A549 (cell line): ENCODE data around the gene USP2. TPM values are rescaled to one million over a fixed set of nuclear protein-coding genes. Genes with fewer than 3 reads are reported as not detected.

Source experiments
- ATAC-seq, 2 experiments: fragments of 200-7000 bp in 1 of 2; fragments of >200 bp in 1 of 2; cut with Nextera tagmentation in 1 of 2; cut with Tn5 transposase in 1 of 2; 3 replicates each; pipeline versions ENCODE4 v1.8.0 to v1.9.1; 2018 to 2020; ENCODE audit warnings: mild to moderate bottlenecking in 1 of 2, moderate library complexity in 1 of 2
- CTCF ChIA-PET: fragments of 300-600 bp; sonication (Branson Sonifier 250); formaldehyde crosslinking; extraction: SDS; loops from one replicate; lab custom pipeline; 2021; ENCODE audit warnings: antibody characterized with exemption, inconsistent platforms; lab: Yijun Ruan, JAX
- POLR2A ChIA-PET: fragments of 350-600 bp; formaldehyde crosslinking; extraction: SDS; loops from one replicate; lab custom pipeline; 2021; ENCODE audit warnings: antibody characterized with exemption, inconsistent platforms; lab: Yijun Ruan, JAX
- DNase-seq, 2 experiments: peaks; one replicate each; pipeline versions ENCODE4 v3.0.0 to v3.0.0-alpha.2; 2011 to 2016; ENCODE audit warnings: low read depth in 1 of 2, low spot score in 1 of 2
- FAIRE-seq: peaks from 2 replicates; lab custom pipeline; 2011; peaks lifted over from hg19 to GRCh38; lab: Jason Lieb, UNC
- H3K27ac ChIP-seq, 2 experiments: fragments of >200 bp; sonication (Bioruptor Twin); formaldehyde crosslinking; 3 replicates each; pipeline ENCODE4 v1.5.1; 2016 to 2017
- H3K4me1 ChIP-seq: fragments of >200 bp; sonication (Bioruptor Twin); formaldehyde crosslinking; 3 replicates; pipeline ENCODE4 v1.6.1; 2016
- H3K4me2 ChIP-seq: fragments of >200 bp; sonication (Bioruptor Twin); formaldehyde crosslinking; 3 replicates; pipeline ENCODE4 v1.6.1; 2016
- H3K4me3 ChIP-seq: fragments of >200 bp; sonication (Bioruptor Twin); formaldehyde crosslinking; 3 replicates; pipeline ENCODE4 v1.5.1; 2016
- H3K9me3 ChIP-seq: fragments of >200 bp; sonication (Bioruptor Twin); formaldehyde crosslinking; 3 replicates; pipeline ENCODE4 v1.6.1; 2016
- BHLHE40 ChIP-seq: IDR thresholded peaks from 2 replicates; pipeline ENCODE4 v1.6.1; 2012; ENCODE audit warnings: low read depth, low read length, inconsistent platforms
- CBX2 ChIP-seq: fragments of 200-600 bp; sonication (generic); IDR thresholded peaks from 2 replicates; pipeline ENCODE4 v1.6.1; 2016; ENCODE audit warnings: low read depth, mild to moderate bottlenecking, borderline replicate concordance
- CEBPB ChIP-seq, 2 experiments: fragments of >200 bp in 1 of 2; sonication (Bioruptor Twin) in 1 of 2; formaldehyde crosslinking in 1 of 2; IDR thresholded peaks; 2 replicates each; pipeline ENCODE4 v1.6.1; 2012 to 2016
- EP300 ChIP-seq, 2 experiments: fragments of >200 bp; sonication (Bioruptor Twin); formaldehyde crosslinking; IDR thresholded peaks; 2 replicates in 1 of 2; 3 replicates in 1 of 2; pipeline ENCODE4 v1.6.1; 2016 to 2017
- ESRRA ChIP-seq: fragments of 150-350 bp; IDR thresholded peaks from 2 replicates; pipeline ENCODE4 v1.6.1; 2014; ENCODE audit warnings: mild to moderate bottlenecking, low read length, borderline replicate concordance
- FOXS1 ChIP-seq: fragments of 250-450 bp; sonication (Bioruptor Pico); IDR thresholded peaks from 2 replicates; pipeline ENCODE4 v1.5.0; 2020; ENCODE audit warnings: mild to moderate bottlenecking, moderate library complexity
- GATA3 ChIP-seq: IDR thresholded peaks from 2 replicates; pipeline ENCODE4 v1.6.1; 2012; ENCODE audit warnings: borderline replicate concordance
- HOXB13 ChIP-seq: fragments of 250-450 bp; sonication (Bioruptor Pico); IDR thresholded peaks from 2 replicates; pipeline ENCODE4 v1.5.0; 2020; ENCODE audit warnings: low read depth, mild to moderate bottlenecking, moderate library complexity
- MAZ ChIP-seq: fragments of 150-350 bp; IDR thresholded peaks from 2 replicates; pipeline ENCODE4 v1.6.1; 2014; ENCODE audit warnings: antibody characterized with exemption, low read depth, low read length, borderline replicate concordance
- NPAS2 ChIP-seq: fragments of 250-450 bp; sonication (Bioruptor Pico); IDR thresholded peaks from 2 replicates; pipeline ENCODE4 v1.8.0; 2022; ENCODE audit warnings: mild to moderate bottlenecking, moderate library complexity, borderline replicate concordance
- PHF8 ChIP-seq: fragments of 200-600 bp; sonication (generic); IDR thresholded peaks from 2 replicates; pipeline ENCODE4 v1.6.1; 2016; ENCODE audit warnings: low read depth, mild to moderate bottlenecking, antibody characterized with exemption, moderate library complexity, borderline replicate concordance
- POLR2AphosphoS2 ChIP-seq: conservative IDR thresholded peaks from 2 replicates; pipeline ENCODE4 v1.6.1; 2012; ENCODE audit warnings: low read length, improper control_type of control experiment, inconsistent platforms
- RARB ChIP-seq: fragments of 250-450 bp; sonication (Bioruptor Pico); IDR thresholded peaks from 2 replicates; pipeline ENCODE4 v1.8.0; 2021; ENCODE audit warnings: mild to moderate bottlenecking, moderate library complexity
- TFCP2L1 ChIP-seq: fragments of 250-450 bp; sonication (Bioruptor Pico); IDR thresholded peaks from 2 replicates; pipeline ENCODE4 v1.5.0; 2021; ENCODE audit warnings: mild to moderate bottlenecking
- ZNF302 ChIP-seq: fragments of 250-450 bp; sonication (Bioruptor Pico); IDR thresholded peaks from 2 replicates; pipeline ENCODE4 v1.9.0; 2021; ENCODE audit warnings: inconsistent platforms, mild to moderate bottlenecking, moderate library complexity
- WGBS: methylation state at CpG from one replicate; pipeline ENCODE4 v1.1.6; 2017; ENCODE audit errors: missing lambda C conversion rate; 5-methylcytosine and 5-hydroxymethylcytosine counted together
- polyA plus RNA-seq, 4 experiments: library from polyadenylated mRNA; depleted of rRNA in 3 of 4; stranded (reverse); fragments of >200 nt; fragmentation: RNase III in 1 of 4; extraction: RNeasy Plus Mini Kit Qiagen cat#74134 plus additional on column Dnase treatment in 1 of 4; gene quantifications; 2 replicates in 3 of 4; 3 replicates in 1 of 4; pipeline ENCODE4 v1.2.3, GENCODE V29; 2011 to 2017
- TF ChIP-seq, protein P1 (sequence below): fragments of >200 bp; sonication (Bioruptor Twin); formaldehyde crosslinking; IDR thresholded peaks from 2 replicates; pipeline ENCODE4 v1.6.1; 2016
- TF ChIP-seq, protein P2 (sequence below): fragments of 150-350 bp; IDR thresholded peaks from 2 replicates; pipeline ENCODE4 v1.6.1; 2014; ENCODE audit warnings: low read depth, mild to moderate bottlenecking, low read length
- TF ChIP-seq, protein P3 (sequence below): IDR thresholded peaks from 2 replicates; pipeline ENCODE4 v1.6.1; 2012

USP2 gene
- polyA plus RNA-seq, 2 of the 4 experiments (the other 2 are of a cell fraction), result 0.30 to 0.48 TPM

DNA sequence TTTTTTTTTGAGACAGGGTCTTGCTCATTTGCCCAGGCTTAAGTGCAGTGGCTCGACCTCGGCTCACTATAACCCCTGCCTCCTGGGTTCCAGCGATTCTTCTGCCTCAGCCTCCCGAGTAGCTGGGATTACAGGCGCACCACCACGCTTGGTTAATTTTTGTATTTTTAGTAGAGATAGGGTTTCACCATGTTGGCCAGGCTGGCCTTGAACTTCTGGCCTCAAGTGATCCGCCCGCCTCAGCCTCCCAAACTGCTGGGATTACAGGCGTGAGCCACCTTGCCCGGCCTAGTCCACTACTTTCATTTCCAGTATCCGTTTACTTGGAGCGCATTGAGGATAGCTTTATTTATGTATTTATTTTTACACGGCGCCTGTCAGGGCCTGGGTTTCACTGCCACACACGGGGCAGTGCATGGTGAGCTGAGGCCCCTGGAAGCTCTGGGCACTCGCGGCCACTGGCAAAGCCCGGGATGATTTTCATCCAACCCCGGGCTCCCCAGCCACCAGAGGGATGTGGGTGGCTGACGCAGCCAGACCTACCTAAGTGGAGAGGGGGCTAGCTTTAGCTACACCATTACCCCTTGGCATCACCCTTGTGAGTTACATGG, 58.5 kb downstream of the USP2 start:
- DNase-seq (no peak), ATAC-seq (no peak), FAIRE-seq (no peak)
- Histone ChIP-seq H3K4me1 (peaks cover 28% of the 10 kb centered on the region), H3K4me3 (no peak overlapping the region), H3K27ac (no peak overlapping the region), H3K4me2 (no peak overlapping the region), H3K9me3 (no peaks in the 10 kb centered on the region)
- ChIA-PET CTCF (interaction anchor here (0.7 to 11.6 kb wide), 35 partner anchors 8 to 220 kb away, joined by 3 to 160 read pairs (median 6); partner anchors contain the start of genes C1QTNF5, CBL and RNF26), POLR2A (interaction anchor here (1.2 kb wide), 1 partner anchor 154 kb away, joined by 3 read pairs; no protein-coding TSS in a partner anchor)
- whole genome bisulfite sequencing, result 95% methylated on average over 18 of the region's 20 CpGs
- no peak for TF ChIP-seq CEBPB (IDR thresholded peaks at IDR 0.05)
- no peak for TF ChIP-seq ZNF302
- TF ChIP-seq, protein P1, sequence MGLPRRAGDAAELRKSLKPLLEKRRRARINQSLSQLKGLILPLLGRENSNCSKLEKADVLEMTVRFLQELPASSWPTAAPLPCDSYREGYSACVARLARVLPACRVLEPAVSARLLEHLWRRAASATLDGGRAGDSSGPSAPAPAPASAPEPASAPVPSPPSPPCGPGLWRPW, result no peak
- TF ChIP-seq, protein P2, sequence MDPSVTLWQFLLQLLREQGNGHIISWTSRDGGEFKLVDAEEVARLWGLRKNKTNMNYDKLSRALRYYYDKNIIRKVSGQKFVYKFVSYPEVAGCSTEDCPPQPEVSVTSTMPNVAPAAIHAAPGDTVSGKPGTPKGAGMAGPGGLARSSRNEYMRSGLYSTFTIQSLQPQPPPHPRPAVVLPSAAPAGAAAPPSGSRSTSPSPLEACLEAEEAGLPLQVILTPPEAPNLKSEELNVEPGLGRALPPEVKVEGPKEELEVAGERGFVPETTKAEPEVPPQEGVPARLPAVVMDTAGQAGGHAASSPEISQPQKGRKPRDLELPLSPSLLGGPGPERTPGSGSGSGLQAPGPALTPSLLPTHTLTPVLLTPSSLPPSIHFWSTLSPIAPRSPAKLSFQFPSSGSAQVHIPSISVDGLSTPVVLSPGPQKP, result no peak
- no peak for TF ChIP-seq NPAS2 (CRISPR knock-in tag)

DNA sequence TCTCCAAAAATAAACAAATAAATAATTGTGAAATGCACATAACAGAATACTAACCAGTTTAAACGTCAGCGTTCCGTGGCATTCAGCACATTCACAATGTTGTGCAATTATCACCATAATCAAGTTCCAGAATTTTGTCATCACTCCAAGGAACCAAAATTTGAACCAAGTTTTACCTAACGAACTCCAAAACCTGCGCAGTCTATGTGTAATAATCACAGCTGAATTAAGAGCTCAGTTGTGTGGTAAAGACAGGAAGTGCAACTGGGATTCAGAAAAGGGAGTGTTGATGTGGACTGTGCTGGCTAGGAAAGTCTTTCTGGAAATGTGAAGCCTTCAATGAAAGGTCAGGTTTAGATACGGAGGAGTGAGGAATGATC, 59.1 kb downstream of the USP2 start:
- H3K4me3 ChIP-seq, result peak overlapping the region; percentile 46
- no peaks in the 10 kb centered on the region for H3K9me3 ChIP-seq
- ChIA-PET CTCF (interaction anchor here (0.8 to 11.6 kb wide), 22 partner anchors 11 to 266 kb away, joined by 3 to 160 read pairs (median 8); partner anchors contain the start of genes C1QTNF5, CBL, RNF26 and USP2), POLR2A (interaction anchor here (0.9 to 1.2 kb wide), 2 partner anchors 153 to 227 kb away, joined by 3 read pairs; a partner anchor contains a TSS)
- peaks cover 32% of the 10 kb centered on the region for H3K4me1 ChIP-seq
- ATAC-seq (peak; percentile 33 to 64; a peak in 3 of 6 replicates), FAIRE-seq (no peak), DNase-seq (no peak)
- WGBS, result 47% methylated on average over 6 of the region's 6 CpGs
- peak overlapping the region; percentile 70 to 91; a peak in 5 of 6 replicates for H3K27ac ChIP-seq
- peak overlapping the region; percentile 88 for H3K4me2 ChIP-seq
- TF ChIP-seq BHLHE40, result no peak
- TF ChIP-seq CEBPB (IDR thresholded peaks at IDR 0.05), result peak in 1 of 2 experiments; percentile 30; a peak in 1 of 4 replicates

DNA sequence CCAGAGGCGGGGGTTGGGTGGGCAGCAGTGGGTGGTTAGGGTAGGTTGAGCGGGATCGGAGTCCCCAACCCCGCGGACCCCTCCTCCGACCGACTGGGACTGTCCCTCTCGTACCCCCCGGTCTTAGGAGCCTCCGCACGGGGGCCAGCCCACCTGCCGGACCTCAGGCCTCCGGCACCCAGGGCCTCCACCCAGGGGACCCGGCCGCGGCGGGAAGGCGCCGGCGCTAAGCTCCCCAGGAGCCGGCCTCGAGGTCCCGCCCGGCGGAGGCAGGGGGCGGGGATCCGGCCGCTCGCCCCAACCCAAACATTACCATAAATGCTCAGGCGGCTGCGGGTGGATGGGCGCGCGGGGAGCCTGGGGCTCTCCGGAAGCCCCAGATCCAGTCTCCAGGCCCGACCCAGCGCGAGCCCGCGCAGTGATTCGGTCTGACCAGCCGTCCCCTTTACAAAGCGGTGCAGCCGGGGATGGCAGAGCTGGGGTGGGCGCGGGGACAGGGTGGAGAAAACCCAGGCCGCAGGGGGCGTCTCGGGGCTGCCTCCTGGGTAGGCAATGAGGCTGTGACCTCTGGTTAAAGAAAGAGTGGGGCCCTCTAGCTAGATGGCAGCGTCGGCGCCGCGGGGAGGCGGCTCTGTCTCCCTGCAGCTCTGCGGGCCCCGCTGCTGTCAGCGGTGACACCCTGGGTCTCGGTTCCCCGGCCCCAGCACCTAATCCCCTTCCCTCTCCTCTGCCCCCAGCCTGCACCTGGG, 60.5 kb downstream of the USP2 start:
- Histone ChIP-seq H3K4me2 (peak overlapping the region; percentile 88), H3K4me1 (peaks cover 34% of the 10 kb centered on the region), H3K4me3 (peak overlapping the region; percentile 46), H3K27ac (peak overlapping the region; percentile 70 to 91), H3K9me3 (no peaks in the 10 kb centered on the region)
- WGBS, result 43% methylated on average over 8 of the region's 60 CpGs
- ATAC-seq (peak; percentile 16 to 44; a peak in 4 of 6 replicates), DNase-seq (peak in 1 of 2 experiments; percentile 22), FAIRE-seq (no peak)
- POLR2A ChIA-PET, result no interaction called here
- CTCF ChIA-PET, result interaction anchor here (0.5 to 11.6 kb wide), 18 partner anchors 12 to 223 kb away, joined by 3 to 160 read pairs (median 6); partner anchors contain the start of genes C1QTNF5, RNF26 and USP2
- no peak for TF ChIP-seq FOXS1 (CRISPR knock-in tag)
- TF ChIP-seq ZNF302, result no peak
- no peak for TF ChIP-seq EP300 (IDR thresholded peaks at IDR 0.05)
- no peak for TF ChIP-seq TFCP2L1 (CRISPR knock-in tag)
- TF ChIP-seq POLR2AphosphoS2, result no peak
- TF ChIP-seq HOXB13 (CRISPR knock-in tag), result no peak
- TF ChIP-seq ESRRA, result no peak

DNA sequence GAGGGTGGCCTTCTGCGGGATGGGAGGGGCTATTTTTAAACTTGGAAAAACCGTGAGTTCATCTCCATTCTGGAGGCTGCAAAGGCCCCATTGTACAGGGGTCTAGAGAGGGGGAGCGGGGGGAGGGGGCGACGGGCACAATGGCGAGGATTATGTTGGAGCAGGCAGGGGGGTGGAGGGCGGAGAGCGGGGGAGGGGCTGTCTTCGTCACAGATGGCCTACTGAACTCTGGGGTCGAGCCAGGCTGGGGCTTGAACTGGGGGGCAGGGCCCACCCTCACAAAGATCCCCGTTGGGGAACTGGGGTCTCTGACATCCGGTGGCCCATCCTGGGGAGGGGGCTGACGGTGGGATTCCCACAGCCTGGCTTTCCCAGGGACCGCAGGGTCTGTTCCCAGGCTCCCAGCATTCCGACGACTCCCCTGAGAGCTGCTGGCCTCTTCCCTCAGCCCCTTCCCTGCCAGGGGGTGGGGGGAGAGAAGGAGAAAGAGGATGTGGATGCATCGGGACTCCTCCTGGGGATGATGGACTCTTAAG, 61.2 kb downstream of the USP2 start:
- WGBS, result 70% methylated on average over 2 of the region's 17 CpGs

More for the DNA sequence above, 61.2 kb downstream of the USP2 start:
- FAIRE-seq (no peak), DNase-seq (no peak), ATAC-seq (no peak)
- TF ChIP-seq RARB (CRISPR knock-in tag) (no peak), PHF8 (no peak), MAZ (no peak), CBX2 (no peak), FOXS1 (CRISPR knock-in tag) (no peak), GATA3 (no peak)
- TF ChIP-seq, protein P3, sequence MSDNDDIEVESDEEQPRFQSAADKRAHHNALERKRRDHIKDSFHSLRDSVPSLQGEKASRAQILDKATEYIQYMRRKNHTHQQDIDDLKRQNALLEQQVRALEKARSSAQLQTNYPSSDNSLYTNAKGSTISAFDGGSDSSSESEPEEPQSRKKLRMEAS, result no peak
- ChIA-PET CTCF (interaction anchor here (1.2 to 11.6 kb wide), 6 partner anchors 10 to 156 kb away, joined by 3 to 160 read pairs (median 18); partner anchors contain the start of gene C1QTNF5), POLR2A (no interaction called here)
- Histone ChIP-seq H3K27ac (peak overlapping the region in 1 of 2 experiments; percentile 91; a peak in 4 of 6 replicates), H3K9me3 (no peaks in the 10 kb centered on the region), H3K4me2 (peak overlapping the region; percentile 88), H3K4me3 (no peak overlapping the region), H3K4me1 (peaks cover 41% of the 10 kb centered on the region)
